WTC11 (cell line): ENCODE results near the gene MLN. TPM values are rescaled to one million over a fixed set of nuclear protein-coding genes. Genes with fewer than 3 reads are reported as not detected.

Source experiments
- ATAC-seq: fragments of 200-7000 bp; cut with Tn5 transposase; 2 replicates; pipeline ENCODE4 v1.10.0; 2021; ENCODE audit warnings: mild to moderate bottlenecking, moderate library complexity
- CTCF ChIA-PET: fragments of 300-600 bp; sonication (Branson Sonifier 250); formaldehyde crosslinking; loops from one replicate; lab custom pipeline; 2021; ENCODE audit warnings: antibody characterized with exemption; lab: Charles Lee
- POLR2A ChIA-PET: fragments of 350-600 bp; sonication (Branson Sonifier 250); formaldehyde crosslinking; loops from one replicate; lab custom pipeline; 2021; ENCODE audit warnings: antibody characterized with exemption; lab: Charles Lee
- DNase-seq: peaks from one replicate; pipeline ENCODE4 v3.0.0; 2021; ENCODE audit warnings: low spot score
- H3K27ac Mint-ChIP-seq: 2 replicates; pipeline ENCODE4 v1.8.0; 2021; ENCODE audit warnings: mixed read lengths
- H3K27me3 Mint-ChIP-seq: 2 replicates; pipeline ENCODE4 v1.8.0; 2021; ENCODE audit warnings: low read depth, mild to moderate bottlenecking, moderate library complexity, mixed read lengths
- H3K36me3 Mint-ChIP-seq: 2 replicates; pipeline ENCODE4 v1.8.0; 2021; ENCODE audit warnings: mixed read lengths
- H3K4me1 Mint-ChIP-seq: 2 replicates; pipeline ENCODE4 v1.8.0; 2022; ENCODE audit warnings: mixed read lengths
- H3K4me3 Mint-ChIP-seq: 2 replicates; pipeline ENCODE4 v1.8.0; 2021; ENCODE audit warnings: mild to moderate bottlenecking, moderate library complexity, mixed read lengths
- H3K9me3 Mint-ChIP-seq: 2 replicates; pipeline ENCODE4 v1.8.0; 2021; ENCODE audit warnings: mixed read lengths
- ATF1 ChIP-seq: sonication (generic); formaldehyde crosslinking; IDR thresholded peaks from 2 replicates; pipeline ENCODE4 v1.8.1; 2023; ENCODE audit warnings: mild to moderate bottlenecking, moderate library complexity, missing genetic modification reagents
- CREB1 ChIP-seq: sonication (generic); formaldehyde crosslinking; IDR thresholded peaks from 2 replicates; pipeline ENCODE4 v1.8.0; 2023; ENCODE audit warnings: mild to moderate bottlenecking, missing genetic modification reagents
- FOXJ3 ChIP-seq: sonication (generic); formaldehyde crosslinking; IDR thresholded peaks from 2 replicates; pipeline ENCODE4 v1.9.0; 2021; ENCODE audit warnings: missing genetic modification reagents, mild to moderate bottlenecking, borderline replicate concordance
- GTF2I ChIP-seq: fragments of 250-450 bp; sonication (Bioruptor Pico); conservative IDR thresholded peaks from 2 replicates; pipeline ENCODE4 v1.4.0; 2021; ENCODE audit warnings: mild to moderate bottlenecking
- IRF2 ChIP-seq: sonication (generic); formaldehyde crosslinking; IDR thresholded peaks from 2 replicates; pipeline ENCODE4 v1.8.0; 2022; ENCODE audit warnings: low read depth, missing genetic modification reagents, borderline replicate concordance
- JUN ChIP-seq: sonication (generic); formaldehyde crosslinking; IDR thresholded peaks from 2 replicates; pipeline ENCODE4 v1.8.0; 2023; ENCODE audit warnings: mild to moderate bottlenecking, missing genetic modification reagents
- RELA ChIP-seq: sonication (generic); formaldehyde crosslinking; IDR thresholded peaks from 2 replicates; pipeline ENCODE4 v1.8.1; 2022; ENCODE audit warnings: missing genetic modification reagents, mild to moderate bottlenecking, borderline replicate concordance
- RORB ChIP-seq: fragments of 250-450 bp; sonication (Bioruptor Pico); IDR thresholded peaks from 2 replicates; pipeline ENCODE4 v1.9.0; 2021; ENCODE audit warnings: mild to moderate bottlenecking
- SP1 ChIP-seq: sonication (generic); formaldehyde crosslinking; conservative IDR thresholded peaks from 2 replicates; pipeline ENCODE4 v1.8.1; 2022; ENCODE audit warnings: missing genetic modification reagents
- TCF7 ChIP-seq: sonication (generic); formaldehyde crosslinking; IDR thresholded peaks from 2 replicates; pipeline ENCODE4 v1.8.0; 2022; ENCODE audit warnings: mild to moderate bottlenecking, low read depth, missing genetic modification reagents, moderate library complexity
- TEAD1 ChIP-seq: sonication (generic); formaldehyde crosslinking; IDR thresholded peaks from 2 replicates; pipeline ENCODE4 v1.8.0; 2022; ENCODE audit warnings: mild to moderate bottlenecking, missing genetic modification reagents
- ZNF121 ChIP-seq: sonication (generic); formaldehyde crosslinking; IDR thresholded peaks from 2 replicates; pipeline ENCODE4 v1.8.0; 2023; ENCODE audit warnings: missing genetic modification reagents
- total RNA-seq: library from RNA; stranded (reverse); gene quantifications from 3 replicates; pipeline ENCODE4 v1.2.3, GENCODE V29; 2021
- TF ChIP-seq, protein P1 (sequence below): sonication (generic); formaldehyde crosslinking; IDR thresholded peaks from 2 replicates; pipeline ENCODE4 v1.8.1; 2023; ENCODE audit warnings: mild to moderate bottlenecking, moderate library complexity, missing genetic modification reagents
- TF ChIP-seq, protein P2 (sequence below): sonication (generic); formaldehyde crosslinking; IDR thresholded peaks from 2 replicates; pipeline ENCODE4 v1.8.0; 2023; ENCODE audit warnings: missing genetic modification reagents, mild to moderate bottlenecking, borderline replicate concordance
- TF ChIP-seq, protein P3 (sequence below): fragments of 250-450 bp; sonication (Bioruptor Pico); IDR thresholded peaks from 2 replicates; pipeline ENCODE4 v1.9.0; 2021; ENCODE audit warnings: mild to moderate bottlenecking
- TF ChIP-seq, protein P4 (sequence below): sonication (generic); formaldehyde crosslinking; IDR thresholded peaks from 2 replicates; pipeline ENCODE4 v1.8.0; 2023; ENCODE audit warnings: mild to moderate bottlenecking, missing genetic modification reagents
- TF ChIP-seq, protein P5 (sequence below): sonication (generic); formaldehyde crosslinking; IDR thresholded peaks from 2 replicates; pipeline ENCODE4 v1.8.1; 2022; ENCODE audit warnings: mild to moderate bottlenecking, moderate library complexity, missing genetic modification reagents

MLN gene
- total RNA-seq, 1 experiment from 2014 or later, result not detected

DNA sequence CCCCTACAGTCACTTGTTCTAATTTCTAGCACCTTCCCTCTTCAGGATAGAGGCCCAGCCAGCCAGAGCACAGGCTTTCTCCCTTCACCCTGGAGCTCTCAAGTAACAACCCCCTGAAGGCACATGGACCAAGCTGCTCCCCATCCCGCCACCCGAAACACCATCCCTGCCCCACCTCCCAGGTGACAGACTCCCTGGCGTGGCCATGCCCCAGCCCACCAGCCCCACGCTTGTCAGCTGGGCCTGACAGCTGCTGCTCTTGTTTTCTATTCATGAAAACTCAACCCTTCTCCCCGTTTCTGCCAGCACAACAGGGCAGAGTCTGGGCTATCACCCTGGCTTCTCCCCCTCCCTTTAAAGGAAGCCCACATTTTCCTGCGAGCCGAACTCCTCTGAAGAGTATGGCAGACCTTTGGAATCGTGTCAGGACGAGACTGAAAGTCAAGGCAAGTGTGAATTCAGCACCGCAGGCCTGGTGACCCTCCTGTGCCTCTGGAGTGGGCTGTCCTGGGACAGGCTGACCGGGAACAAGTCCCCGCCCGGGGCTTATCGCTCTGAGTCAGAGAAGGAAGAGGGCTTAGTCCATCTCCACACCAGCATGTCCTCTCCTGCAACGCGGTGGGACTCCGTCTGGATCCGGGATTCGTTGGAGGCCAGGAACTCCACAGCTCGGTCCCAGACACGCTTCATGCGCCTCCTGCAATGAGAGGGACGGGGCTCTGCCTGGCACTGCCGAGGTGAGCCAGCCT is 31.5 kb downstream of the MLN start:
- no peak for ATAC-seq
- TF ChIP-seq GTF2I (CRISPR knock-in tag) (no peak), FOXJ3 (no peak), RELA (CRISPR knock-in tag) (no peak), ATF1 (CRISPR knock-in tag) (no peak), JUN (no peak), RORB (CRISPR knock-in tag) (no peak), SP1 (CRISPR knock-in tag) (no peak), ZNF121 (CRISPR knock-in tag) (no peak), TEAD1 (CRISPR knock-in tag) (no peak), CREB1 (CRISPR knock-in tag) (no peak), TCF7 (CRISPR knock-in tag) (no peak), IRF2 (CRISPR knock-in tag) (no peak)
- TF ChIP-seq, protein P1, sequence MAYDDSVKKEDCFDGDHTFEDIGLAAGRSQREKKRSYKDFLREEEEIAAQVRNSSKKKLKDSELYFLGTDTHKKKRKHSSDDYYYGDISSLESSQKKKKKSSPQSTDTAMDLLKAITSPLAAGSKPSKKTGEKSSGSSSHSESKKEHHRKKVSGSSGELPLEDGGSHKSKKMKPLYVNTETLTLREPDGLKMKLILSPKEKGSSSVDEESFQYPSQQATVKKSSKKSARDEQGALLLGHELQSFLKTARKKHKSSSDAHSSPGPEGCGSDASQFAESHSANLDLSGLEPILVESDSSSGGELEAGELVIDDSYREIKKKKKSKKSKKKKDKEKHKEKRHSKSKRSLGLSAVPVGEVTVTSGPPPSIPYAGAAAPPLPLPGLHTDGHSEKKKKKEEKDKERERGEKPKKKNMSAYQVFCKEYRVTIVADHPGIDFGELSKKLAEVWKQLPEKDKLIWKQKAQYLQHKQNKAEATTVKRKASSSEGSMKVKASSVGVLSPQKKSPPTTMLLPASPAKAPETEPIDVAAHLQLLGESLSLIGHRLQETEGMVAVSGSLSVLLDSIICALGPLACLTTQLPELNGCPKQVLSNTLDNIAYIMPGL (CRISPR knock-in tag), result no peak
- TF ChIP-seq, protein P2, sequence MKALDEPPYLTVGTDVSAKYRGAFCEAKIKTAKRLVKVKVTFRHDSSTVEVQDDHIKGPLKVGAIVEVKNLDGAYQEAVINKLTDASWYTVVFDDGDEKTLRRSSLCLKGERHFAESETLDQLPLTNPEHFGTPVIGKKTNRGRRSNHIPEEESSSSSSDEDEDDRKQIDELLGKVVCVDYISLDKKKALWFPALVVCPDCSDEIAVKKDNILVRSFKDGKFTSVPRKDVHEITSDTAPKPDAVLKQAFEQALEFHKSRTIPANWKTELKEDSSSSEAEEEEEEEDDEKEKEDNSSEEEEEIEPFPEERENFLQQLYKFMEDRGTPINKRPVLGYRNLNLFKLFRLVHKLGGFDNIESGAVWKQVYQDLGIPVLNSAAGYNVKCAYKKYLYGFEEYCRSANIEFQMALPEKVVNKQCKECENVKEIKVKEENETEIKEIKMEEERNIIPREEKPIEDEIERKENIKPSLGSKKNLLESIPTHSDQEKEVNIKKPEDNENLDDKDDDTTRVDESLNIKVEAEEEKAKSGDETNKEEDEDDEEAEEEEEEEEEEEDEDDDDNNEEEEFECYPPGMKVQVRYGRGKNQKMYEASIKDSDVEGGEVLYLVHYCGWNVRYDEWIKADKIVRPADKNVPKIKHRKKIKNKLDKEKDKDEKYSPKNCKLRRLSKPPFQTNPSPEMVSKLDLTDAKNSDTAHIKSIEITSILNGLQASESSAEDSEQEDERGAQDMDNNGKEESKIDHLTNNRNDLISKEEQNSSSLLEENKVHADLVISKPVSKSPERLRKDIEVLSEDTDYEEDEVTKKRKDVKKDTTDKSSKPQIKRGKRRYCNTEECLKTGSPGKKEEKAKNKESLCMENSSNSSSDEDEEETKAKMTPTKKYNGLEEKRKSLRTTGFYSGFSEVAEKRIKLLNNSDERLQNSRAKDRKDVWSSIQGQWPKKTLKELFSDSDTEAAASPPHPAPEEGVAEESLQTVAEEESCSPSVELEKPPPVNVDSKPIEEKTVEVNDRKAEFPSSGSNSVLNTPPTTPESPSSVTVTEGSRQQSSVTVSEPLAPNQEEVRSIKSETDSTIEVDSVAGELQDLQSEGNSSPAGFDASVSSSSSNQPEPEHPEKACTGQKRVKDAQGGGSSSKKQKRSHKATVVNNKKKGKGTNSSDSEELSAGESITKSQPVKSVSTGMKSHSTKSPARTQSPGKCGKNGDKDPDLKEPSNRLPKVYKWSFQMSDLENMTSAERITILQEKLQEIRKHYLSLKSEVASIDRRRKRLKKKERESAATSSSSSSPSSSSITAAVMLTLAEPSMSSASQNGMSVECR (CRISPR knock-in tag), result no peak
- TF ChIP-seq, protein P3, sequence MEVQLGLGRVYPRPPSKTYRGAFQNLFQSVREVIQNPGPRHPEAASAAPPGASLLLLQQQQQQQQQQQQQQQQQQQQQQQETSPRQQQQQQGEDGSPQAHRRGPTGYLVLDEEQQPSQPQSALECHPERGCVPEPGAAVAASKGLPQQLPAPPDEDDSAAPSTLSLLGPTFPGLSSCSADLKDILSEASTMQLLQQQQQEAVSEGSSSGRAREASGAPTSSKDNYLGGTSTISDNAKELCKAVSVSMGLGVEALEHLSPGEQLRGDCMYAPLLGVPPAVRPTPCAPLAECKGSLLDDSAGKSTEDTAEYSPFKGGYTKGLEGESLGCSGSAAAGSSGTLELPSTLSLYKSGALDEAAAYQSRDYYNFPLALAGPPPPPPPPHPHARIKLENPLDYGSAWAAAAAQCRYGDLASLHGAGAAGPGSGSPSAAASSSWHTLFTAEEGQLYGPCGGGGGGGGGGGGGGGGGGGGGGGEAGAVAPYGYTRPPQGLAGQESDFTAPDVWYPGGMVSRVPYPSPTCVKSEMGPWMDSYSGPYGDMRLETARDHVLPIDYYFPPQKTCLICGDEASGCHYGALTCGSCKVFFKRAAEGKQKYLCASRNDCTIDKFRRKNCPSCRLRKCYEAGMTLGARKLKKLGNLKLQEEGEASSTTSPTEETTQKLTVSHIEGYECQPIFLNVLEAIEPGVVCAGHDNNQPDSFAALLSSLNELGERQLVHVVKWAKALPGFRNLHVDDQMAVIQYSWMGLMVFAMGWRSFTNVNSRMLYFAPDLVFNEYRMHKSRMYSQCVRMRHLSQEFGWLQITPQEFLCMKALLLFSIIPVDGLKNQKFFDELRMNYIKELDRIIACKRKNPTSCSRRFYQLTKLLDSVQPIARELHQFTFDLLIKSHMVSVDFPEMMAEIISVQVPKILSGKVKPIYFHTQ (CRISPR knock-in tag), result no peak
- TF ChIP-seq, protein P4, sequence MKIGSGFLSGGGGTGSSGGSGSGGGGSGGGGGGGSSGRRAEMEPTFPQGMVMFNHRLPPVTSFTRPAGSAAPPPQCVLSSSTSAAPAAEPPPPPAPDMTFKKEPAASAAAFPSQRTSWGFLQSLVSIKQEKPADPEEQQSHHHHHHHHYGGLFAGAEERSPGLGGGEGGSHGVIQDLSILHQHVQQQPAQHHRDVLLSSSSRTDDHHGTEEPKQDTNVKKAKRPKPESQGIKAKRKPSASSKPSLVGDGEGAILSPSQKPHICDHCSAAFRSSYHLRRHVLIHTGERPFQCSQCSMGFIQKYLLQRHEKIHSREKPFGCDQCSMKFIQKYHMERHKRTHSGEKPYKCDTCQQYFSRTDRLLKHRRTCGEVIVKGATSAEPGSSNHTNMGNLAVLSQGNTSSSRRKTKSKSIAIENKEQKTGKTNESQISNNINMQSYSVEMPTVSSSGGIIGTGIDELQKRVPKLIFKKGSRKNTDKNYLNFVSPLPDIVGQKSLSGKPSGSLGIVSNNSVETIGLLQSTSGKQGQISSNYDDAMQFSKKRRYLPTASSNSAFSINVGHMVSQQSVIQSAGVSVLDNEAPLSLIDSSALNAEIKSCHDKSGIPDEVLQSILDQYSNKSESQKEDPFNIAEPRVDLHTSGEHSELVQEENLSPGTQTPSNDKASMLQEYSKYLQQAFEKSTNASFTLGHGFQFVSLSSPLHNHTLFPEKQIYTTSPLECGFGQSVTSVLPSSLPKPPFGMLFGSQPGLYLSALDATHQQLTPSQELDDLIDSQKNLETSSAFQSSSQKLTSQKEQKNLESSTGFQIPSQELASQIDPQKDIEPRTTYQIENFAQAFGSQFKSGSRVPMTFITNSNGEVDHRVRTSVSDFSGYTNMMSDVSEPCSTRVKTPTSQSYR (CRISPR knock-in tag), result no peak
- TF ChIP-seq, protein P5, sequence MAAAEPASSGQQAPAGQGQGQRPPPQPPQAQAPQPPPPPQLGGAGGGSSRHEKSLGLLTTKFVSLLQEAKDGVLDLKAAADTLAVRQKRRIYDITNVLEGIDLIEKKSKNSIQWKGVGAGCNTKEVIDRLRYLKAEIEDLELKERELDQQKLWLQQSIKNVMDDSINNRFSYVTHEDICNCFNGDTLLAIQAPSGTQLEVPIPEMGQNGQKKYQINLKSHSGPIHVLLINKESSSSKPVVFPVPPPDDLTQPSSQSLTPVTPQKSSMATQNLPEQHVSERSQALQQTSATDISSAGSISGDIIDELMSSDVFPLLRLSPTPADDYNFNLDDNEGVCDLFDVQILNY (CRISPR knock-in tag), result no peak
- TF ChIP-seq, all 79 proteins: peak for 0
- ChIA-PET POLR2A (interaction anchor here (0.5 to 0.8 kb wide), 2 partner anchors 40 to 472 kb away, joined by 3 read pairs; no protein-coding TSS in a partner anchor), CTCF (interaction anchor here (0.8 to 6.2 kb wide), 60 partner anchors 8 to 383 kb away, joined by 3 to 86 read pairs (median 7); partner anchors contain the start of genes IP6K3, LEMD2 and UQCC2)
- Mint-ChIP-seq H3K9me3 (peaks cover 2% of the 10 kb centered on the region), H3K4me1 (peaks cover 32% of the 10 kb centered on the region), H3K4me3 (no peak overlapping the region), H3K27me3 (no peaks in the 10 kb centered on the region), H3K27ac (peak overlapping the region; percentile 72), H3K36me3 (peaks cover 39% of the 10 kb centered on the region)
- no peak for DNase-seq
